Measurements from ENCODE around the gene CNIH3.

The CNIH3 gene

GRCh38 chr1:224585051-224585450, 31.1 kb upstream of the CNIH3 start:
- no peak for TF ChIP-seq CTCF (IDR thresholded peaks at IDR 0.05; ENCODE audit: low read depth, low read length)
- DNase-seq (ENCODE audit: extremely low read depth, low read depth) = no peak

- TF ChIP-seq CTCF (IDR thresholded peaks at IDR 0.05; ENCODE audit: low read depth, low read length) = no peak
- DNase-seq (ENCODE audit: extremely low read depth, low read depth) = no peak
Measured at GRCh38 chr1:224587051-224587450, 29.1 kb upstream of the CNIH3 start.

GRCh38 chr1:224588515-224588914, 27.6 kb upstream of the CNIH3 start:
- DNase-seq (ENCODE audit: extremely low read depth, low read depth) = no peak
- TF ChIP-seq CTCF (IDR thresholded peaks at IDR 0.05; ENCODE audit: low read depth, low read length) = no peak

GRCh38 chr1:224589006-224589405, 27.1 kb upstream of the CNIH3 start:
- DNase-seq (ENCODE audit: extremely low read depth, low read depth) = no peak
- no peak for TF ChIP-seq CTCF (IDR thresholded peaks at IDR 0.05; ENCODE audit: low read depth, low read length)

- no peak for TF ChIP-seq CTCF (IDR thresholded peaks at IDR 0.05; ENCODE audit: low read depth, low read length)
- DNase-seq (ENCODE audit: extremely low read depth, low read depth) = no peak
Measured at GRCh38 chr1:224591326-224591725, 24.8 kb upstream of the CNIH3 start.

- DNase-seq (ENCODE audit: extremely low read depth, low read depth) = peak; percentile 81
- TF ChIP-seq CTCF (IDR thresholded peaks at IDR 0.05; ENCODE audit: low read depth, low read length) = no peak
Measured at GRCh38 chr1:224592636-224593582, 23.2 kb upstream of the CNIH3 start.

GRCh38 chr1:224594360-224594759, 21.8 kb upstream of the CNIH3 start:
- no peak for TF ChIP-seq CTCF (IDR thresholded peaks at IDR 0.05; ENCODE audit: low read depth, low read length)
- DNase-seq (ENCODE audit: extremely low read depth, low read depth) = no peak
